Stimulated activated CD8-positive, alpha-beta memory T cell treated with anti-CD3 and anti-CD28 coated beads, Interleukin-4, amount 100 ng/mL, for 1 hour (primary cell): ENCODE data around the gene MLST8.
A peak's percentile ranks its signal among the peaks of the same experiment; 100 is the strongest.
"Not testable (repeated sequence)": the region's sequence is repeated elsewhere in the genome, so short reads cannot be mapped to it uniquely, and the experiment has no call there.

Source experiments
- DNase-seq, 2 donors: peaks; one replicate each; pipeline ENCODE4 v3.0.0-alpha.2; 2020; ENCODE audit warnings: low read depth in 2 of 2, low spot score in 1 of 2

MLST8 gene

DNA sequence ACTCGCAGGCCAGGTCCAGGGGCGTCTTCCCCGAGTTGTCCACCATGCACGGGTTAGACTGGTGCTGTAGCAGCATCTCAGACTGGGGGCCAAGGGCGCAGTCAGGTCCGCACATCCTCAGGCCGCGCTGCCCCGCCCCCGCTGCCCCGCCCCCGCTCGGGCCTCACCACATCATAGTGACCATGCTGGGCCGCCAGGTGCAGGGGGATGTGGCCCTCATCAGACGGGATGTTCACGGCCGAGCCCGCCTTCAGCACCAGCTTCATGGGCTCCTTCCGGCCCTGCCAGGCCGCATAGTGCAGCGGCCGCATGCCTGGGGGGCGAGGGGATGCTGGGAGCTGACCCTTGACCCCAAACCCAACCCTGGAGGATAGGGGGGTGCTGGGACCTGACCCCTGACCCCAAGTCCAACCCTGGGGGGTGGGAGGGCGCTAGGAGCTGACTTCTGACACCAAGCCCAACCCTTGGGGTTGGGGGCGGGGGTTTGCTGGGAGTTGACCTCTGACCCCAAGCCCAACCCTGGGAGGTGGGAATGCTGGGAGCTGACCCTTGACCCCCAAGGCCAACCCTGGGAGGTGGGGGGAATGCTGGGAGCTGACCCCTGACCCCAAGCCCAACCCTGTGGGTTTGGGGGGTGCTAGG is 15.9 kb upstream of the MLST8 start:
- no peak for DNase-seq

DNA sequence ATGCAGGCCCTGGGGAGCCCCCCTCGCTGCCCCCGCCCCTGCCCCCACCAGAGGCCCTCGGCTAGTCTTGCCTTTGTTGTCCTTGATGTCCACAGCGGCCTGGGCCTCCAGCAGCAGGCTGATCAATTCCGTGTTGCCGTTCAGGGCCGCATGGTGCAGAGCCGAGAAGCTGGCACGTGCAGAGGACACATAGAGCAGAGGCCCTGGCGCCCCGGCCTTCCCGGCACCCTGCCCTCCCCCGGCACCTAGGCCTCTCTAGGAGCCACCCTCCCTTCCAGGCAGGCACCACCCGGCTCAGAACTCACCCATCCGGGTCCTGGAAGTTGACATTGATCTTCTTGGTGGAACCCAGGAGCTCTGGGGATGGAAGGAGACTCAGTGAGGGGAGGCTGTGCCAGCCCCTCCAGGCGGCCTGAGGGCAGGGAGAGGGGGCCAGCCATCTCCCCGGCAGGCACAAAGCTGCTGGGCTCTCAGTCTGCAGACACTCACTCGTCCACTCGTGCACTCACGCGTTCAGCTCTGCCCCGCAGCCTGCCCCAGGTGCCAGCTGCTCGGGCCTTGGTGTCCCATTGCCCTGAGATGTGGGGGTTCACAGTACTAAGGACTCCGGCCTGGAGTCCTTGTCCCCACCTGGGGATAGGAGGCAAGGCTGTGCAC is 15.1 kb upstream of the MLST8 start:
- no peak for DNase-seq

DNA sequence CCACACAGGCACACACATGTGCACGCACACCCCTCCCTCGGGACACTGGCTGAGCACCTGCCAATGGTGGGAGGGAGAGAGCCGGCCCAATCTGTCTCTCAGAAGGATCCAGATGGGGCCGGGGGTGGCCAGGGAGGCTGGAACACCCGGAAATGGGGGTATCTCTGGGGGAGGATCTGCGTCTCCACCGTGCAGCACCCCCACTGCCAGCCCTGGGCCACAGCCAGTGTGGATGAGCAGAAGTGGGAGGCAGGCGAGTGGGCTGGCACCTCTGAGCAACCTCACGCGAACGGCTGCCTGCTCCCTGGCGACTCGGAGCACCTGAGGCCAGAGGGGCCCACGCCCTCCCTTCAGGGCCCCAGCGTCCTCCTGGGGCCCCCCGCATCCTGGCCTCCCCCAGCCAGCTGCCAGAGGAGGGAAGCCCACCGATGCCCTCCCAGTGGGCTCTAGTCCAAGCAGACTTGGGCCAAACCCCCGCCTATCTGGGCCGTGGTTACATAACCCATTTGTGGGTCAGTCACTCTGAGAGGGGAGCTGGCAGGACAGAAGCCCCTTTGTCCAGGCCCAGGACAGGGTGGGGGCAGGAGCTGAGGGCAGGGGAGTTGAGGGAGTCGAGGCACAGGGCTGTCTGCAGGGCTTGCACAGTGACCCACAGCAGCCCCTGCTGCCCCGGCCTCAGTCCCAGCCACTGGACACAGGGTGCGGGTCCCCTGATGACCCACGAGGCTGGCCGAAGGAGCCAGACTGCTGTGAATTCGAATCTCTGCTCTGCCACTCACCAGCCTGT is 14.4 kb upstream of the MLST8 start:
- DNase-seq: no peak

DNA sequence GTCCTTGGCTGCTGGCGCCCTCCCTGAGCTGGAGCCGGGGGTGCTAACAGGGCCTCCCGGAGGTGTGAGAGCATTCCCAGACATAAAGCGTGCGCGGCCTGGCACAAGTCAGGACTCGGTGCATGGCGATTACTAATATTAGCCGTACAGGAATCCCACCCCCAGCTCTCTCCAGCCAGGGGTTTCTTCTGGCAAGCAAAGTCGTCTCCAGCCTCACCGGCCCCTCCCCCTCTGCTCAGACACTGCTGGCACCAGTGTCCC is 13.9 kb upstream of the MLST8 start:
- no peak for DNase-seq

DNA sequence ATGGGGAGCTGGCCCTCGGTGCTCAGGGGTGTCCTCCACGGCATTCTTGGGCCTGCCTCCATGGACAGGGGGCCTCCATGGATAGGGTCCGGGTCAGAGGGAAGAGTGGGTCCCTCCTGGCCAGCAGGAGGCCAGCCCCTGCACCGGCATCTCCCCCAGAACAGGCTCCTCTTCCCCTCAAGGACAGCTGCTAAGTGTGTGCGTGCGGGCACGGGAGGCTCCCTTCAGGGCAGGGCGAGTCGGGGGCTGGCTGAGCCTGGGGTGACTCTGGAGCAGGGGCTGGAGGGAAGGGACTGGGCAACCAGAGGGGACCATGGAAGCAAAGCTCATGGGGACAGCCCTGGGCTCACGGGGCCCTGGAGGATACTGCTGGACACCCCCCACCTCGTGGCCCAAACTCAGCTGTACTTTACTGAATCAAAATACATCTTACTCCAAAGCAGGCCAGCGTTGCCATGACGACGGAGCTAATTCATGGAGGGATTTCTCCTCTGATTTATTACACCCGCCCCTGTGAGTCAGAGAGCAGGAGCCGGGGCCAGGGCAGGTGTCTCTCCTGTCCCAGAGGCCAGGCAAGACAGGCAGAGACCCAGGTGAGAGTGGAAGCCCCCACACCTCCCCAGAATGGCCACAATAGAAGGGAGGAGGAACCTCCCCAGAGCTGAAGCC is 11.0 kb upstream of the MLST8 start:
- DNase-seq: no peak

DNA sequence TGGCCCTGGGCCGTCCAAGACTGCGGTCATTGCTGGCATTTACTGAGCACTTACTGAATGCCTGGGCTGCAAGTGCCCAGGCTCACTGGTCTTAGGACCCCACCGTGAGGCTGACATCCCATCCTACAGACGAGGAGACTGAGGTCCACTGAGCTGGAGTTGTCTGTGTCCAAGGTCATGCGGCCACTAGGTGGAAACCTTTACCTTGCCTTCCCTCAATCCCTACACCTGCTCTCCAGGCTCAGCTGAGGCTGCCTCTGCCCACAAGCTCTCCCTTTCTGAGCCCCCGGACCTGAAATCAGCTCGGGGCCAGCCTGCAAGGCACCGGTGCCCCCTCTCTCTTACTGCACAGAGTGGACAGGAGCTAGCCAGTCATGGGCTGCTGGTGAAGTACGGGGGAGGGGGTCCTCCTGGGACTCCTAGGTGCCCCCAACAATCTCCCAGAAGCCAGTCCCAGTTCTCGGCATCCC is 10.4 kb upstream of the MLST8 start:
- DNase-seq: peak in 1 of 2 donors; percentile 20

DNA sequence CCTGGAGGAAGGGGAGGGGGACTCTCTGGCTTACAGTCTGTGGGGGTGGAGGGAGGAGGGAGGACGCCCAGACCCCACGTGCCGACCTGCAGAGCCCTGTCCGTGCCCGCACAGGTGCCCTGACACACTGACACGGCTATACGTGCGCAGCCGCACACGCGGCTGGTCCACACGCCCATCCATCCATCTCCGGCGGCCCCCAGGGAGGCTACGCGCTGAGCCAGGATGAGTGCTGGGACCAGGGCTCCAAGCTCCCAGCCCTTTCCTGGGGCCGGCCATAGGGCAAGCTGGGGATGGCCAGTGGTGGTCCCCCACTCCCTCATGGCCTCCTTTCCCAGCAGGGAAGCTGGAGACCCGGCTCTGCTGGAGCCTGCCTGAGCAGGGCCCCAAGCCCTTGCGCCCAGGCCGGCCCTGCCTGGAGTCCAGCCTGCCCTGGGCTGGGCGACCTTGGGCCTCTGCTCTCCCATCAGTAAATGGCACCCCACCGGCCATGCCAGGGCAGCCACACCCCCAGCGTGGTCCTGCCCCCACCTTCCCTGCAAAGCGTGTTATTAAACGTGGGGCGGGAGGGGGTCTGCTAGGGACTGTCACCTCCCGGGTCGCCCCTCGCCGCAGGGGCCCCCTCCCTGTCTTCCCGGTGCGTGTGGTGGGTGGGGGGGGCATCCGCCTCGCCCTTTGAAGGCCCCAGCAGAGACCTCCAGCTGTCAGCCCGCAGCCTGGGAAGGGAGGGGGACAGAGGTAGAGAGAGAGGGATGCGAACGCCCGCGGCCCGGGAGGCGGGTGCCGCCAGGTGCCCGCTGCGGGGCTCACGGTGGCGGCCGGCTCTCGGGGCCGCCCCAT is 9.7 kb upstream of the MLST8 start:
- no peak for DNase-seq

DNA sequence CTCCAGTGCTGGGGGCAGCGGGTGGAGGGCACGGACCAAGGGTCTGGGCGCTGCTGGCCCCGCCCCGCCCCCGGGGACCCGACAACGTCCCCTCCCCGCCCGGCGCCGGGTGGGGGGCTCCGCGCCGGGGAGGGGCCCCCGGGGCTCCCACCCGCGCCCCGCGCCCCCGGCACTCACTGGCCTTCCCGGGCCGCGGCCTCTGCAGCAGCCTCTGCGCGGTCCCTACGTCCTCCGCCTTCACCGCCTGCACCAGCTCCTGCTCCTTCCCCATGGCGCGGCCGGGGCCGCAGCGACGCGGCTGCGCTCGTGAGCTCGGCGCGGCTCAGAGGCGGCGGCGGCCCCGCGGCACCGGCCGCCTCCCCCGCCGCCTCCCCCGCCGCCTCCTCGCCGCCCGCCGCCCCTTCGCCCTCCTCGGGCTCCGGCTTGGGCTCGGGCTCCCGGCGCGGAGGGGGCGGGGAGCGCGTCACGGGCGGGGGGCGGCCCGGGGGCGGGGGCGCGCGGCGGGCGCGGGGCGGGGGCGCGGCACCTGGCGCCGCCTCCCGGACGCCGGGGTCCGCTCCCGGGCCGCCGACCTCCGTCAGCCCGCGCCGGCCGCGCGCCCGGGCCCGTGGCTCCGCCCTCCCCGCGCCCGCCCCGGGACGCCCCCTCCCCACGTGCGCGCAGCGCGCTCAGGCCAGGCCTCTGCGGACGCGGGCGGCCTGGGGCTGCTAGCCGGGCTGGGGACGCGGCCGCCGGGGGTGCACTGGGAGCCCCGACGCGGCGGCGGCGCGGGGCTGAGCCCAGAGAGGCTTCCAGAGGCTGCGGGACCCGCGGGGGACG is 8.9 kb upstream of the MLST8 start, which contains the start of gene CASKIN1:
CASKIN1 (minus strand) TSS at position 444 of the 819 bp plus-strand sequence; CDS start at position 271, 173 bp downstream.
- no peak for DNase-seq

DNA sequence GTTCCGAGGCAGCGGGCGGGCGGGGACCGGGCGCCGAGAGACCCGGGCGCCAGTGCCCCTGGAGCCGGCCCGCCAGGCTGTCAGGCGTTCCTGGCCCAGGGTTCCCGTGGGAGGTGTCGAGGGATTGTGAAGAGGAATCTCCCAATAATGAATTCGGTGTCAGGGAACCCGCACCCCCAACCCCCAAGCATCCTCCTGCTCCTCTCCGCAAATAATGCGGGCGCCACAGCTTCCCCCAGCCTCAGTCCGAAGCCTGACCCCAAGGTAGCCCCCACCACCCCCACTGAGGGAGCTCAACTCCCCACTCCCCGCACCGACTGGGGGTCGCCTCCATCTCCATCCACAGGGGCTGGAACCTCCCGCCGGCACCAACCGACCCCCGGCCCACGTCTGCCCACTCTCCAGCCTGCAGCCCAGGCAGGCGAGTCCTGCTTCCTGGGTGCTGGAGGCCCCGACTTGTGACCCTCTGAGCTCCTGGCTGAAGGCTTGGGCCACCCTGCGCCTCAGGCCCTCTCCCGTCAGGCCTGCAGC is 8.2 kb upstream of the MLST8 start:
- DNase-seq: no peak

DNA sequence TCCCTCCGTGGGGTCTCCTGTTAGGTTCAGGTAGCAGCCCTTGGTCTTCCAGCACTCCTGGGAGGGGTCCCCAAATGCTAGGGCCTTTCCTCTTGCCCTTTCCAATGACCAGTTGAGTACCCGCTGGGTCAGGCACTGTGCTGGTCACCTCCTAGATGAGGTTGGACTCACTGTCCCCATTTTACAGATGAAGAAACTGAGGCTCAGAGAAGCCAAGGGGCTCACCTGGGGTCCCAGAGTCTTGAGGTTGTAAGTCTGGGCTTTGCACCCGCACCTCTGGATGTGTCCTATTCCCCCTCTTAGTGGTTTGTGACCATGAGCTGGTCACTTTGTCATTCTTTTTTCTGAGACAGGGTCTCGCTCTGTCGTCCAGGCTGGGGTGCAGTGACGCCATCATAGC is 7.5 kb upstream of the MLST8 start:
- no peak for DNase-seq

DNA sequence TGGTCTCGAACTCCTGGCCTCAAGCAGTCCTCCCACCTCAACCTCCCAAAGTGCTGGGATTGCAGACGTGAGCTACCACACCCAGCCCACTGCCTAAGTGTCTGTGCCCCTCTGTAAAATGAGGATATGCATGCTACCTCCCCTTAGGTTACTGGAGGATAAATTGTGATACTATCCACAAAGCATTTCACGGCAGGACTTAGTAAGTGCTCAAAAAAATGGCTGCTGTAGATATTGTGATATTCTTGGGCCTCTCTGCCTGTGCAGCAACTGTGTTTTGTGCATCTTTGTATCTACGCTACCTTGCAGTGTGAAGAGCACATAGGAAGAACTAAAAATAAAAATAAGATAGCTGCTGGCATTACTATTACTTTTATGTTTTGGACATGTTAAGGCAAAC is 7.0 kb upstream of the MLST8 start:
- DNase-seq: no peak

DNA sequence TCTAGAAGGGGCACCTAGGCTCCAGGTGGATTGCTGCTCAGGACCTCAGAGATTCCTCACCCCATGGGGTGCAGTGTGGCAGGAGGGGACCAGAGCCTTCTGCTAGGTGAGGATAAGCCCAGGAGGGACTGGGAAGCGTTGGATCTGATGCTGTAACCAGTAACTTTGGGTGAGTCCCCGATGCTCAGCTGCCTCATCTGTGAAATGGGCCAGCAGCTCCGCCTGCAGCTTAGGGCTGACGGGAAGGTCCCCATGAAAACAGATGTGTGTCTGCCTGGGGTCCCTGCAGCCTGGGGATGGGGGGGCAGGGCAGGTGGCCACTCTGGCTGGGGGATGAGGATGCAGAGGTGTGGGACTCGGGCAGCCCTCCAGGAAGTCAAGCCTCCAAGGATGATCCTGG is 6.2 kb upstream of the MLST8 start:
- DNase-seq: no peak

DNA sequence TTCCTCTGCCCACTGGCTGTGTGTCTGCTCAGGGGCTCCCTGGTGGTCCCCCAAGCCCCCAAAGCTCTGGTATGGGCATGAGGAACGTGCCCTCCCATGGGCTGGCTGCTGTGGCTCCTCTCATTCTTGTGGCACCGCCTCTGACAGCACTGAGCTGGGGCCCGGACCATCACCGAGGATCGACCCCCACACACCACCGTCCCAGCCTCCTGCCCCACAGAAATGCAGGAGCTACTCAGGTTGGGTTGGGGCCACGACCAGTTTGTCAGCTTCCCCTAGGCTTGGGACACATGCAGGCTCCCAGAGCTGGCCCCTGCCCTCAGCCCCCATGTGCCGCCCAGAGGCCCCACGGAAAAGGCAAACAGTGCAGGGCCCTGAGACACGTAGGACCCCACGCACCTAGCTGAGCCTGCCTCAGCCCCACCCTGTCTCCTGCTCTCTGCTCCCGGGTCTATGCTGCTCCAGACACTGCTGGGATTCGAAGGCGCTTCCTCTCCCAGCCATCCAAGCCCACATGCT is 5.6 kb upstream of the MLST8 start:
- no peak for DNase-seq

DNA sequence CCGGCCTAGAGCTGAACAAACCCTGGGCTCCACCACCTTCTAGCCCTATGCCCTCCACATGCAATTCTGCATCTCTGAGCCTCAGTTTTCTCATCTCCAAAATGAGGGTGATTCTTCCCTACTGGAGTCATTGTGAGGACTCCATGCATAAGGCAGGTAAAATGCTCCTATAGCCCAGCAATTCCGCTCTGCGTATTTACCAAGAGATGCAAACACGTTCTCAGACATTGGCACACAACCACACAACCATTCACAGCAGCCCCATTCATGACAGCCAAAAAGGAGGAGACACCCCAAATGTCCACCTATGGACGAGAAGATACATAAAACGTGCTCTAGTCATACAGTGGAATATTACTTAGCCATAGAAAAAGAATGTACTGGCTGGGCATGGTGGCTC is 4.9 kb upstream of the MLST8 start:
- DNase-seq: no peak

DNA sequence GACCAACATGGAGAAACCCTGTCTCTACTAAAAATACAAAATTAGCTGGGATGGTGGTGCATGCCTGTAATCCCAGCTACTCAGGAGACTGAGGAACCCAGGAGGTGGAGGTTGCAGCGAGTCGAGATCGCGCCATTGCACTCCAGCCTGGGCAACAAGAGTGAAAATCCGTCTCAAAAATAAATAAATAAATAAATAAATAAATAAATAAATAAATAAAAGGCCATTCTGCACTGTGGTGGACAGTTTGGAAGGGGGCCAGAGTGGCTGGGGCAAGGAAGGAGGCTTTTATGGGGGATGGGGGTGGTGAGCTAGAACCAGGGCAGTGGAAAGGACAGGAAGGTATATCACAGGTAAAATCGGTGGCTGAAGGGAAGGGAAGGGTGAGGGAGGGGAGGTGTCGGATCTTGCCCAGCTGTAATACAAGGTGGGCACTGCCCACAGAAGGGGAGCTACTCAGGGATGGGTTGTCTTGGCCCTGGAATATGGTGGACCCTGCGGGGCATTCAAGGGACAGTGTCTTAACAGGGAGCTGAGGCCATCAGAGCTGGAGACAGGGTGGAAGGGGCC is 2.0 kb upstream of the MLST8 start:
- DNase-seq: not testable (repeated sequence)

DNA sequence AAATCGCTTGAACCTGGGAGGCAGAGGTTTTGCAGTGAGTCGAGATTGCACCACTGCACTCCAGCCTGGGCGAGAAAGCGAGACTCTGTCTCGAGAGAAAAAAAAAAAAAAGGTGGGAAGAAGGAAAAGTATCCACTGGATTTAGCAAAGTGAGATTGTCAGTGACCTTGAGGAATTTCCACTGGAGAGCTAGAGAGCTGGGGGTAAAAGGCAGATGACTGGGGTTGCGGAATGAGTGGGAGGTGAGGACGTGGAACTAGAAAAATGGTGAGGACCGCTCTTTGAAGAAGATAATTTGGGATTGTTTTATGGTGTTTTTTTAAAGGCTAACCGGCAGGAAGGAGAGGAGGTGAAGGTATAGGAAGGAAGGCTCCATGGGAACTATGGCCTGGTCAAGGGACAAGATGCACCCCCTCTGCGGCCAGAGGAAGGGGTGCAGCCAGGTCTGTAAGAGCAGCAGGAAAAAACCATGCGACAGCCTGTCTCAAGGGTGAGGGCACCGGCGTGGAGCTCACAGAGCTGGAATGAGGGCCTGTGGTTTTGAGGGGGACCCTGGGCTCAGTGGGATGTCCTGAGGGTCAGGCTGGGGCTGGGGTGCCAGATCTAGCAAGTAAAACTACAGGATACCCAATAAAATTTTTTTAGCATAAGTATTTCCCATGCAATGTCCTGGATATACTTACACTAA is 694 bp upstream of the MLST8 start:
- no peak for DNase-seq

DNA sequence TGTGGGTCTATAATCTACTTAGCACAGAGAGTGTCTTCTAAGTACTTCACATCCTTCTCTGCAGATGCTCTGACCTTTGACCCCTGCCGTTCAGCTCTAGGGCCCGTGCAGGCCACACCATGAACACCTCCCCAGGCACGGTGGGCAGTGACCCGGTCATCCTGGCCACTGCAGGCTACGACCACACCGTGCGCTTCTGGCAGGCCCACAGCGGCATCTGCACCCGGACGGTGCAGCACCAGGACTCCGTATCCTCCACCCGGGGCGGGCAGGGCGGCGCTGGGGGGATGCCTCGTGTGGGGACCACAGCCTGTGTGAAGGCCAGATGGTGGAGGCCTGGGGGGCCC is 686 bp downstream of the MLST8 start:
- no peak for DNase-seq

DNA sequence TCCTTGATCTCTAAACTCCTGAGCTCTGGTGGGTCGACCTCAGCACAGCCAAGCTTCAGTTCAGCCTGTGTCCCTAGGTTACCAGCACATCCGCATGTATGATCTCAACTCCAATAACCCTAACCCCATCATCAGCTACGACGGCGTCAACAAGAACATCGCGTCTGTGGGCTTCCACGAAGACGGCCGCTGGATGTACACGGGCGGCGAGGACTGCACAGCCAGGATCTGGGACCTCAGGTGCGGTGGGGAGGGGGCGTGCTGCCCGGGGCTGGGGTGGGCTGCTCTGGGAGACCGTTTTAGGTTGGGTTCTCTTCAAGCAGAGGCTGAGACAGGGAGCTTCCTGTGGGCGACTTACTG is 1.1 kb downstream of the MLST8 start:
- no peak for DNase-seq
